PC-3 (cell line): ENCODE measurements around the gene CAPN12. TPM values are rescaled to one million over a fixed set of nuclear protein-coding genes. Genes with fewer than 3 reads are reported as not detected.
A peak's percentile ranks its signal among the peaks of the same experiment; 100 is the strongest.

Source experiments
- ATAC-seq: fragments of 200-7000 bp; cut with Tn5 transposase; 2 replicates; pipeline ENCODE4 v1.9.1; 2020; ENCODE audit warnings: mild to moderate bottlenecking, moderate library complexity
- BruUV-seq: library from RNA; stranded (reverse); fragments of 400-500 nt; replicated peaks from 2 replicates; lab custom pipeline; 2021; lab: Mats Ljungman, UMichigan
- CTCF ChIA-PET: fragments of 300-600 bp; sonication (Branson Sonifier 250); formaldehyde crosslinking; loops from one replicate; lab custom pipeline; 2022; ENCODE audit warnings: antibody characterized with exemption; lab: Charles Lee
- POLR2A ChIA-PET: fragments of 300-600 bp; sonication (Branson Sonifier 250); formaldehyde crosslinking; loops from one replicate; lab custom pipeline; 2022; ENCODE audit warnings: antibody characterized with exemption; ENCODE audit not compliant: unreplicated experiment; lab: Charles Lee
- DNase-seq: peaks from one replicate; pipeline ENCODE4 v3.0.0-alpha.2; 2015
- H2AFZ ChIP-seq: fragments of 300-600 bp; sonication (generic); 2 replicates; pipeline ENCODE4 v1.6.0; 2016; ENCODE audit warnings: antibody characterized with exemption, low read length
- H3F3A ChIP-seq: fragments of 300-600 bp; sonication (generic); one replicate; pipeline ENCODE4 v1.6.0; 2017; ENCODE audit warnings: antibody characterized with exemption, low read length, control low read depth, mild to moderate bottlenecking; ENCODE audit not compliant: unreplicated experiment
- H3K27ac ChIP-seq: fragments of 300-600 bp; sonication (generic); 2 replicates; pipeline ENCODE4 v1.5.1; 2016; ENCODE audit warnings: mild to moderate bottlenecking, low read length
- H3K27me3 ChIP-seq: fragments of 300-600 bp; sonication (generic); 2 replicates; pipeline ENCODE4 v1.6.1; 2016; ENCODE audit warnings: low read length, mixed read lengths
- H3K36me3 ChIP-seq: fragments of 300-600 bp; sonication (generic); 2 replicates; pipeline ENCODE4 v1.6.1; 2016; ENCODE audit warnings: low read depth, mixed run types, low read length, mixed read lengths
- H3K4me1 ChIP-seq: fragments of 300-600 bp; sonication (generic); 2 replicates; pipeline ENCODE4 v1.5.1; 2016; ENCODE audit warnings: low read length; ENCODE audit not compliant: insufficient read depth
- H3K4me2 ChIP-seq: fragments of 300-600 bp; sonication (generic); 2 replicates; pipeline ENCODE4 v1.6.0; 2016; ENCODE audit warnings: low read length
- H3K4me3 ChIP-seq: fragments of 300-600 bp; sonication (generic); 2 replicates; pipeline ENCODE4 v1.5.1; 2016; ENCODE audit warnings: mild to moderate bottlenecking, low read length, mixed read lengths
- H3K79me2 ChIP-seq: fragments of 300-600 bp; sonication (generic); 2 replicates; pipeline ENCODE4 v1.6.1; 2017; ENCODE audit warnings: low read length, mixed read lengths
- H3K9ac ChIP-seq: fragments of 300-600 bp; sonication (generic); 2 replicates; pipeline ENCODE4 v1.6.0; 2016; ENCODE audit warnings: mild to moderate bottlenecking, low read length
- H3K9me2 ChIP-seq: fragments of 300-600 bp; sonication (generic); replicated peaks from 2 replicates; pipeline ENCODE4 v1.6.1; 2016; ENCODE audit warnings: mixed run types, low read length, mixed read lengths
- H3K9me3 ChIP-seq: fragments of 300-600 bp; sonication (generic); 2 replicates; pipeline ENCODE4 v1.6.1; 2016; ENCODE audit warnings: low read length, mixed read lengths
- H4K20me1 ChIP-seq: fragments of 300-600 bp; sonication (generic); 2 replicates; pipeline ENCODE4 v1.6.1; 2016; ENCODE audit warnings: low read length, mixed read lengths
- CTCF ChIP-seq: fragments of 300-600 bp; sonication (generic); conservative IDR thresholded peaks from 2 replicates; pipeline ENCODE4 v1.5.1; 2017; ENCODE audit warnings: antibody characterized with exemption, low read depth, mild to moderate bottlenecking, low read length
- EZH2 ChIP-seq: fragments of 300-600 bp; sonication (generic); IDR thresholded peaks from one replicate; pipeline ENCODE4 v1.6.1; 2017; ENCODE audit warnings: antibody characterized with exemption, mild to moderate bottlenecking, low read length; ENCODE audit not compliant: unreplicated experiment
- EZH2phosphoT487 ChIP-seq: fragments of 300-600 bp; sonication (generic); IDR thresholded peaks from 2 replicates; pipeline ENCODE4 v1.6.1; 2018; ENCODE audit warnings: mild to moderate bottlenecking, antibody characterized with exemption, low read length, borderline replicate concordance
- intact Hi-C: fragments of 100-400 bp; cut with micrococcal nuclease; formaldehyde crosslinking; loops from 2 replicates; pipeline ENCODE4 v1.9.0; 2023
- total RNA-seq: library from RNA; depleted of rRNA; stranded (reverse); fragments of >200 nt; gene quantifications from 2 replicates; pipeline ENCODE4 v1.2.3, GENCODE V29; 2014

The CAPN12 gene
- total RNA-seq, 1 experiment from 2014 or later, result 3.8 TPM

- peak; percentile 18 for DNase-seq
These were observed 9.0 kb downstream of the CAPN12 start for GRCh38 chr19:38735257-38735686.

GRCh38 chr19:38734426-38735256 lies 9.6 kb downstream of the CAPN12 start:
- POLR2A ChIA-PET, result interaction anchor here (0.7 to 0.9 kb wide), 2 partner anchors 51 to 196 kb away, joined by 3 to 6 read pairs; partner anchors contain the start of genes MRPS12 and SARS2
- no peaks in the 10 kb centered on the region for H3K79me2 ChIP-seq
- BruUV-seq, result no TSS peak
- peaks cover 19% of the 10 kb centered on the region for H3K36me3 ChIP-seq
- peaks cover 16% of the 10 kb centered on the region for H3K4me1 ChIP-seq
- H3K9me3 ChIP-seq, result no peaks in the 10 kb centered on the region
- H3F3A ChIP-seq, result peaks cover 6% of the 10 kb centered on the region
- intact Hi-C loops, result loop anchor here (5.0 kb wide), 2 partner anchors 63 to 103 kb away; no protein-coding TSS in a partner anchor
- H4K20me1 ChIP-seq, result no peaks in the 10 kb centered on the region
- H3K9me2 ChIP-seq, result no peaks in the 10 kb centered on the region
- no peak overlapping the region for H3K4me3 ChIP-seq
- no peak overlapping the region for H3K9ac ChIP-seq
- H2AFZ ChIP-seq, result no peak overlapping the region
- H3K4me2 ChIP-seq, result no peak overlapping the region
- ATAC-seq (peak; percentile 37), DNase-seq (peak; percentile 35)
- CTCF ChIA-PET, result no interaction called here
- H3K27me3 ChIP-seq, result no peaks in the 10 kb centered on the region
- TF ChIP-seq EZH2phosphoT487 (no peak), EZH2 (no peak), CTCF (no peak)
- H3K27ac ChIP-seq, result peak overlapping the region; percentile 62

More at GRCh38 chr19:38735257-38735686, 9.0 kb downstream of the CAPN12 start:
- Histone ChIP-seq H3K9ac (no peak overlapping the region), H3K4me3 (no peak overlapping the region), H3K4me2 (no peak overlapping the region), H3K4me1 (peaks cover 16% of the 10 kb centered on the region), H3K27me3 (no peaks in the 10 kb centered on the region), H3F3A (peaks cover 6% of the 10 kb centered on the region), H3K9me3 (no peaks in the 10 kb centered on the region), H2AFZ (no peak overlapping the region), H3K79me2 (no peaks in the 10 kb centered on the region), H3K9me2 (no peaks in the 10 kb centered on the region), H4K20me1 (no peaks in the 10 kb centered on the region), H3K36me3 (peaks cover 15% of the 10 kb centered on the region; the same call in 1 of the 2 replicates), H3K27ac (peak overlapping the region; percentile 62)
- intact Hi-C loops, result loop anchor here (5.0 kb wide), 1 partner anchor 62 kb away; no protein-coding TSS in a partner anchor
- CTCF ChIA-PET, result no interaction called here
- no peak; the same call in 1 of the 2 replicates for ATAC-seq
- POLR2A ChIA-PET, result interaction anchor here (0.7 kb wide), 1 partner anchor 51 kb away, joined by 6 read pairs; no protein-coding TSS in a partner anchor
- BruUV-seq, result no TSS peak
- no peak for TF ChIP-seq EZH2phosphoT487
- no peak for TF ChIP-seq EZH2
- TF ChIP-seq CTCF, result no peak

GRCh38 chr19:38734176-38734425 lies 10.2 kb downstream of the CAPN12 start:
- Histone ChIP-seq H3K9me2 (no peaks in the 10 kb centered on the region), H3F3A (peaks cover 6% of the 10 kb centered on the region), H3K9me3 (no peaks in the 10 kb centered on the region), H3K9ac (no peak overlapping the region), H2AFZ (no peak overlapping the region), H3K79me2 (no peaks in the 10 kb centered on the region), H4K20me1 (no peaks in the 10 kb centered on the region), H3K27me3 (no peaks in the 10 kb centered on the region), H3K36me3 (peaks cover 21% of the 10 kb centered on the region), H3K4me3 (no peak overlapping the region), H3K4me2 (no peak overlapping the region), H3K27ac (peak overlapping the region; percentile 62), H3K4me1 (peaks cover 16% of the 10 kb centered on the region)
- ATAC-seq (no peak), DNase-seq (no peak)
- ChIA-PET POLR2A (interaction anchor here (0.9 kb wide), 1 partner anchor 196 kb away, joined by 3 read pairs; the partner anchor contains the start of genes MRPS12 and SARS2), CTCF (no interaction called here)
- BruUV-seq, result no TSS peak
- TF ChIP-seq CTCF (no peak), EZH2phosphoT487 (no peak)
- intact Hi-C loops, result loop anchor here (5.0 kb wide), 1 partner anchor 103 kb away; no protein-coding TSS in a partner anchor
